PC-3 (cell line): ENCODE results near the gene PRR13. TPM values are rescaled to one million over a fixed set of nuclear protein-coding genes. Genes with fewer than 3 reads are reported as not detected.
A peak's percentile ranks its signal among the peaks of the same experiment; 100 is the strongest.

Experiments used
- ATAC-seq: fragments of 200-7000 bp; cut with Tn5 transposase; 2 replicates; pipeline ENCODE4 v1.9.1; 2020; ENCODE audit warnings: mild to moderate bottlenecking, moderate library complexity
- BruUV-seq: library from RNA; stranded (reverse); fragments of 400-500 nt; replicated peaks from 2 replicates; lab custom pipeline; 2021; lab: Mats Ljungman, UMichigan
- CTCF ChIA-PET: fragments of 300-600 bp; sonication (Branson Sonifier 250); formaldehyde crosslinking; loops from one replicate; lab custom pipeline; 2022; ENCODE audit warnings: antibody characterized with exemption; lab: Charles Lee
- POLR2A ChIA-PET: fragments of 300-600 bp; sonication (Branson Sonifier 250); formaldehyde crosslinking; loops from one replicate; lab custom pipeline; 2022; ENCODE audit warnings: antibody characterized with exemption; ENCODE audit not compliant: unreplicated experiment; lab: Charles Lee
- DNase-seq: peaks from one replicate; pipeline ENCODE4 v3.0.0-alpha.2; 2015
- H2AFZ ChIP-seq: fragments of 300-600 bp; sonication (generic); 2 replicates; pipeline ENCODE4 v1.6.0; 2016; ENCODE audit warnings: antibody characterized with exemption, low read length
- H3F3A ChIP-seq: fragments of 300-600 bp; sonication (generic); one replicate; pipeline ENCODE4 v1.6.0; 2017; ENCODE audit warnings: antibody characterized with exemption, low read length, control low read depth, mild to moderate bottlenecking; ENCODE audit not compliant: unreplicated experiment
- H3K27ac ChIP-seq: fragments of 300-600 bp; sonication (generic); 2 replicates; pipeline ENCODE4 v1.5.1; 2016; ENCODE audit warnings: mild to moderate bottlenecking, low read length
- H3K27me3 ChIP-seq: fragments of 300-600 bp; sonication (generic); 2 replicates; pipeline ENCODE4 v1.6.1; 2016; ENCODE audit warnings: low read length, mixed read lengths
- H3K36me3 ChIP-seq: fragments of 300-600 bp; sonication (generic); 2 replicates; pipeline ENCODE4 v1.6.1; 2016; ENCODE audit warnings: low read depth, mixed run types, low read length, mixed read lengths
- H3K4me1 ChIP-seq: fragments of 300-600 bp; sonication (generic); 2 replicates; pipeline ENCODE4 v1.5.1; 2016; ENCODE audit warnings: low read length; ENCODE audit not compliant: insufficient read depth
- H3K4me2 ChIP-seq: fragments of 300-600 bp; sonication (generic); 2 replicates; pipeline ENCODE4 v1.6.0; 2016; ENCODE audit warnings: low read length
- H3K4me3 ChIP-seq: fragments of 300-600 bp; sonication (generic); 2 replicates; pipeline ENCODE4 v1.5.1; 2016; ENCODE audit warnings: mild to moderate bottlenecking, low read length, mixed read lengths
- H3K79me2 ChIP-seq: fragments of 300-600 bp; sonication (generic); 2 replicates; pipeline ENCODE4 v1.6.1; 2017; ENCODE audit warnings: low read length, mixed read lengths
- H3K9ac ChIP-seq: fragments of 300-600 bp; sonication (generic); 2 replicates; pipeline ENCODE4 v1.6.0; 2016; ENCODE audit warnings: mild to moderate bottlenecking, low read length
- H3K9me2 ChIP-seq: fragments of 300-600 bp; sonication (generic); replicated peaks from 2 replicates; pipeline ENCODE4 v1.6.1; 2016; ENCODE audit warnings: mixed run types, low read length, mixed read lengths
- H3K9me3 ChIP-seq: fragments of 300-600 bp; sonication (generic); 2 replicates; pipeline ENCODE4 v1.6.1; 2016; ENCODE audit warnings: low read length, mixed read lengths
- H4K20me1 ChIP-seq: fragments of 300-600 bp; sonication (generic); 2 replicates; pipeline ENCODE4 v1.6.1; 2016; ENCODE audit warnings: low read length, mixed read lengths
- EZH2 ChIP-seq: fragments of 300-600 bp; sonication (generic); IDR thresholded peaks from one replicate; pipeline ENCODE4 v1.6.1; 2017; ENCODE audit warnings: antibody characterized with exemption, mild to moderate bottlenecking, low read length; ENCODE audit not compliant: unreplicated experiment
- EZH2phosphoT487 ChIP-seq: fragments of 300-600 bp; sonication (generic); IDR thresholded peaks from 2 replicates; pipeline ENCODE4 v1.6.1; 2018; ENCODE audit warnings: mild to moderate bottlenecking, antibody characterized with exemption, low read length, borderline replicate concordance
- intact Hi-C: fragments of 100-400 bp; cut with micrococcal nuclease; formaldehyde crosslinking; loops from 2 replicates; pipeline ENCODE4 v1.9.0; 2023
- total RNA-seq: library from RNA; depleted of rRNA; stranded (reverse); fragments of >200 nt; gene quantifications from 2 replicates; pipeline ENCODE4 v1.2.3, GENCODE V29; 2014
- TF ChIP-seq, protein P1 (sequence below): fragments of 300-600 bp; sonication (generic); conservative IDR thresholded peaks from 2 replicates; pipeline ENCODE4 v1.5.1; 2017; ENCODE audit warnings: antibody characterized with exemption, low read depth, mild to moderate bottlenecking, low read length

PRR13 gene
- total RNA-seq, 1 experiment from 2014 or later = 54.2 TPM

DNA sequence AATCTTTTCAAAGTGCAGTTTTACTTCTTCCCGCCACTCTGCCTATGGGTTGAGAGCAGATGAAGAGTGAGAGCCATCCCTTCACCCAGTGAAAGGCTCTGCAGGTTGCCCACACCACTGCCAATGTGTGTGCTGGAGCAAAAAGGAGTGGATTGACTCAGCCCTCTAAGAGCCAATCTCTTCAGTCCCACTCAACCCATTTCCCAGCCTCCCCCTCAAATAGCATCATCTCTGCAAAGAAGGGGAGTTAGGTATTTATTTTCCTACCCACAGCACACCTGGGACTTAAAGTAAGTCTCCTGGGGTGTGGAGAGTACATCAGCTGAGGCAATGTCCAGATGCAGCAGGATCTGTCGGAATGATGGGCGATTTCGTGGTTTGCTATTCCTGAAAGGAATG is 42.4 kb downstream of the PRR13 start:
- no peak overlapping the region for H3K4me3 ChIP-seq
- intact Hi-C loops = no loop called here
- no peaks in the 10 kb centered on the region for H3K4me1 ChIP-seq
- DNase-seq (no peak), ATAC-seq (no peak)
- no TSS peak for BruUV-seq
- no peaks in the 10 kb centered on the region for H3K9me2 ChIP-seq
- no peaks in the 10 kb centered on the region for H3K79me2 ChIP-seq
- H3F3A ChIP-seq = peaks cover 16% of the 10 kb centered on the region
- H3K9ac ChIP-seq = no peak overlapping the region
- H3K36me3 ChIP-seq = peaks cover 44% of the 10 kb centered on the region
- no peak overlapping the region for H2AFZ ChIP-seq
- ChIA-PET POLR2A (no interaction called here), CTCF (no interaction called here)
- TF ChIP-seq EZH2phosphoT487 (no peak), EZH2 (no peak)
- TF ChIP-seq, protein P1, sequence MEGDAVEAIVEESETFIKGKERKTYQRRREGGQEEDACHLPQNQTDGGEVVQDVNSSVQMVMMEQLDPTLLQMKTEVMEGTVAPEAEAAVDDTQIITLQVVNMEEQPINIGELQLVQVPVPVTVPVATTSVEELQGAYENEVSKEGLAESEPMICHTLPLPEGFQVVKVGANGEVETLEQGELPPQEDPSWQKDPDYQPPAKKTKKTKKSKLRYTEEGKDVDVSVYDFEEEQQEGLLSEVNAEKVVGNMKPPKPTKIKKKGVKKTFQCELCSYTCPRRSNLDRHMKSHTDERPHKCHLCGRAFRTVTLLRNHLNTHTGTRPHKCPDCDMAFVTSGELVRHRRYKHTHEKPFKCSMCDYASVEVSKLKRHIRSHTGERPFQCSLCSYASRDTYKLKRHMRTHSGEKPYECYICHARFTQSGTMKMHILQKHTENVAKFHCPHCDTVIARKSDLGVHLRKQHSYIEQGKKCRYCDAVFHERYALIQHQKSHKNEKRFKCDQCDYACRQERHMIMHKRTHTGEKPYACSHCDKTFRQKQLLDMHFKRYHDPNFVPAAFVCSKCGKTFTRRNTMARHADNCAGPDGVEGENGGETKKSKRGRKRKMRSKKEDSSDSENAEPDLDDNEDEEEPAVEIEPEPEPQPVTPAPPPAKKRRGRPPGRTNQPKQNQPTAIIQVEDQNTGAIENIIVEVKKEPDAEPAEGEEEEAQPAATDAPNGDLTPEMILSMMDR = no peak
- peaks cover 23% of the 10 kb centered on the region for H4K20me1 ChIP-seq
- H3K27ac ChIP-seq = no peak overlapping the region
- H3K4me2 ChIP-seq = no peak overlapping the region
- H3K9me3 ChIP-seq = no peaks in the 10 kb centered on the region
- H3K27me3 ChIP-seq = no peaks in the 10 kb centered on the region

- no peaks in the 10 kb centered on the region for H3K9me3 ChIP-seq
- H4K20me1 ChIP-seq = peaks cover 15% of the 10 kb centered on the region; the same call in 1 of the 2 replicates
- H3K4me2 ChIP-seq = no peak overlapping the region
- H3K27me3 ChIP-seq = no peaks in the 10 kb centered on the region
- peaks cover 16% of the 10 kb centered on the region for H3F3A ChIP-seq
- intact Hi-C loops = no loop called here
- no peaks in the 10 kb centered on the region for H3K79me2 ChIP-seq
- POLR2A ChIA-PET = no interaction called here
- no peaks in the 10 kb centered on the region for H3K9me2 ChIP-seq
- H3K4me3 ChIP-seq = no peak overlapping the region
- CTCF ChIA-PET = no interaction called here
- no TSS peak for BruUV-seq
- H3K9ac ChIP-seq = no peak overlapping the region
- peaks cover 35% of the 10 kb centered on the region for H3K36me3 ChIP-seq
- ATAC-seq (peak; percentile 33), DNase-seq (peak; percentile 54)
- TF ChIP-seq EZH2 (no peak), EZH2phosphoT487 (no peak)
- TF ChIP-seq, protein P1 = no peak
- H3K27ac ChIP-seq = no peak overlapping the region
- H3K4me1 ChIP-seq = no peaks in the 10 kb centered on the region
- H2AFZ ChIP-seq = no peak overlapping the region
Measured at GRCh38 chr12:53484686-53485575, 43.4 kb downstream of the PRR13 start.
